Panc1 (cell line): ENCODE results near the gene NDUFAF5. TPM values are rescaled to one million over a fixed set of nuclear protein-coding genes. Genes with fewer than 3 reads are reported as not detected.

ENCODE experiments used
- ATAC-seq: fragments of 200-7000 bp; cut with Tn5 transposase; 2 replicates; pipeline ENCODE4 v1.9.1; 2020; ENCODE audit warnings: mild to moderate bottlenecking, moderate library complexity
- BruUV-seq: library from RNA; stranded (reverse); fragments of 400-500 nt; replicated peaks from 2 replicates; lab custom pipeline; 2021; lab: Mats Ljungman, UMichigan
- CTCF ChIA-PET: fragments of 300-600 bp; sonication (Branson Sonifier 250); formaldehyde crosslinking; loops from one replicate; lab custom pipeline; 2022; ENCODE audit warnings: antibody characterized with exemption; lab: Charles Lee
- POLR2A ChIA-PET: fragments of 300-600 bp; sonication (Branson Sonifier 250); formaldehyde crosslinking; loops from one replicate; lab custom pipeline; 2022; ENCODE audit warnings: antibody characterized with exemption; lab: Charles Lee
- DNase-seq: peaks from one replicate; pipeline ENCODE4 v3.0.0-alpha.2; 2010; ENCODE audit warnings: low read depth, low spot score
- H3K27ac ChIP-seq: 2 replicates; pipeline ENCODE4 v1.5.1; 2011; ENCODE audit warnings: mild to moderate bottlenecking, low read length, inconsistent platforms
- H3K27me3 ChIP-seq: fragments of 200-500 bp; sonication (Bioruptor generic); 2 replicates; pipeline ENCODE4 v1.6.0; 2014; ENCODE audit warnings: low read length, inconsistent platforms; ENCODE audit not compliant: control insufficient read depth, insufficient read depth
- H3K36me3 ChIP-seq: fragments of 200-500 bp; sonication (Bioruptor generic); 2 replicates; pipeline ENCODE4 v1.5.1; 2014; ENCODE audit warnings: inconsistent platforms, mild to moderate bottlenecking, low read length, moderate library complexity; ENCODE audit not compliant: control insufficient read depth, insufficient read depth
- H3K4me1 ChIP-seq: 2 replicates; pipeline ENCODE4 v1.5.1; 2011; ENCODE audit warnings: inconsistent platforms, mild to moderate bottlenecking, low read length, moderate library complexity; ENCODE audit not compliant: control insufficient read depth, insufficient read depth
- H3K4me3 ChIP-seq, 2 experiments: 2 replicates each; pipeline ENCODE4 v1.5.1; 2011 to 2012; ENCODE audit warnings: low read depth in 2 of 2, low read length in 2 of 2, mild to moderate bottlenecking in 2 of 2, inconsistent platforms in 1 of 2, moderate library complexity in 1 of 2
- H3K9me3 ChIP-seq: fragments of 200-500 bp; sonication (Bioruptor generic); 2 replicates; pipeline ENCODE4 v1.5.1; 2014; ENCODE audit warnings: low read depth, mild to moderate bottlenecking, inconsistent platforms, low read length, moderate library complexity; ENCODE audit not compliant: control insufficient read depth, insufficient read depth
- CTCF ChIP-seq: fragments of 450-650 bp; IDR thresholded peaks from 2 replicates; pipeline ENCODE4 v1.5.1; 2017; ENCODE audit warnings: mild to moderate bottlenecking
- POLR2AphosphoS5 ChIP-seq: IDR thresholded peaks from 2 replicates; pipeline ENCODE4 v1.6.1; 2012; ENCODE audit warnings: mild to moderate bottlenecking, low read depth, low read length, moderate library complexity
- REST ChIP-seq, 2 experiments: IDR thresholded peaks; 2 replicates each; pipeline ENCODE4 v1.6.1; 2011 to 2012; ENCODE audit warnings: low read depth in 2 of 2, control low read depth in 1 of 2, low read length in 1 of 2, mild to moderate bottlenecking in 1 of 2, moderate library complexity in 1 of 2; ENCODE audit not compliant: insufficient read depth in 1 of 2
- SIN3A ChIP-seq: IDR thresholded peaks from 2 replicates; pipeline ENCODE4 v1.6.1; 2012; ENCODE audit warnings: low read depth, mild to moderate bottlenecking, low read length, moderate library complexity, borderline replicate concordance; ENCODE audit not compliant: insufficient read depth
- TCF7L2 ChIP-seq: IDR thresholded peaks from 2 replicates; pipeline ENCODE4 v1.6.1; 2011; ENCODE audit warnings: mild to moderate bottlenecking, low read depth, low read length, inconsistent platforms
- in situ Hi-C: cut with HindIII; loops from 2 replicates; pipeline ENCODE4 v1.10.0; 2016; ENCODE audit warnings: low sequenced_read_pairs, low pct_unique_long_range_greater_than_20kb
- intact Hi-C: fragments of 100-400 bp; cut with micrococcal nuclease; formaldehyde crosslinking; loops from one replicate; pipeline ENCODE4 v1.10.0; 2022; ENCODE audit not compliant: unreplicated experiment
- total RNA-seq: library from RNA; stranded (reverse); gene quantifications from one replicate; pipeline ENCODE4 v1.2.1, GENCODE V29; 2021; ENCODE audit not compliant: unreplicated experiment

Gene NDUFAF5
- total RNA-seq, 1 experiment from 2014 or later = 23.0 TPM

GRCh38 chr20:13744352-13744751, 40.5 kb upstream of the NDUFAF5 start:
- BruUV-seq = no TSS peak
- POLR2A ChIA-PET = no interaction called here
- in situ Hi-C loops (no loop called here), intact Hi-C loops (no loop called here)
- DNase-seq (no peak), ATAC-seq (no peak)
- Histone ChIP-seq H3K4me1 (no peaks in the 10 kb centered on the region), H3K4me3 (no peak overlapping the region), H3K27me3 (no peaks in the 10 kb centered on the region), H3K36me3 (peaks cover 4% of the 10 kb centered on the region), H3K9me3 (no peaks in the 10 kb centered on the region), H3K27ac (no peak overlapping the region)
- TF ChIP-seq TCF7L2 = no peak
- no peak for TF ChIP-seq REST (IDR thresholded peaks at IDR 0.05; ENCODE audit: insufficient read depth in 1 of 2, low read depth in 2 of 2, low read length in 1 of 2)
- no peak for TF ChIP-seq SIN3A
- no peak for TF ChIP-seq CTCF
- no peak for TF ChIP-seq POLR2AphosphoS5
- CTCF ChIA-PET = no interaction called here

GRCh38 chr20:13745784-13746183, 39.0 kb upstream of the NDUFAF5 start:
- Histone ChIP-seq H3K9me3 (no peaks in the 10 kb centered on the region), H3K4me1 (no peaks in the 10 kb centered on the region), H3K4me3 (no peak overlapping the region), H3K36me3 (peaks cover 4% of the 10 kb centered on the region), H3K27ac (no peak overlapping the region), H3K27me3 (no peaks in the 10 kb centered on the region)
- intact Hi-C loops (no loop called here), in situ Hi-C loops (no loop called here)
- TF ChIP-seq CTCF (no peak), POLR2AphosphoS5 (no peak), TCF7L2 (no peak), SIN3A (no peak), REST (IDR thresholded peaks at IDR 0.05; ENCODE audit: insufficient read depth in 1 of 2, low read depth in 2 of 2, low read length in 1 of 2) (no peak)
- no TSS peak for BruUV-seq
- DNase-seq (no peak), ATAC-seq (no peak)
- ChIA-PET POLR2A (no interaction called here), CTCF (no interaction called here)
